Measurements from ENCODE around the gene BSND. TPM values are rescaled to one million over a fixed set of nuclear protein-coding genes. Genes with fewer than 3 reads are reported as not detected.

BSND gene
- total RNA-seq, 1 donor from 2014 or later, result not detected

DNA sequence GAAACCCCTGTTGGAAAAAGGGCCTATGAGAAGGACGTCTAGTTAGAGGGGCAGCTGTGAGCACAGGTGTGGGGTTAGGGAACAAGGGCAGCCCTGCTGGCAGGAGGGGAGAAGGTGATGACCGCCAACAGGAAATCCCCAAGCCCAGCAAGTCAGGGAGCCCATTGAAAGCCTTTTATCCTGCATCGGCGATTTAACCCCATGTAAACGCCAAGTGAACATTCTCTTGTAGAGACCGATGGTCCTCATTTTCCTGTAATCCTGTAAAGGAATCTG, 1.1 kb upstream of the BSND start:
- TF ChIP-seq, protein P1, sequence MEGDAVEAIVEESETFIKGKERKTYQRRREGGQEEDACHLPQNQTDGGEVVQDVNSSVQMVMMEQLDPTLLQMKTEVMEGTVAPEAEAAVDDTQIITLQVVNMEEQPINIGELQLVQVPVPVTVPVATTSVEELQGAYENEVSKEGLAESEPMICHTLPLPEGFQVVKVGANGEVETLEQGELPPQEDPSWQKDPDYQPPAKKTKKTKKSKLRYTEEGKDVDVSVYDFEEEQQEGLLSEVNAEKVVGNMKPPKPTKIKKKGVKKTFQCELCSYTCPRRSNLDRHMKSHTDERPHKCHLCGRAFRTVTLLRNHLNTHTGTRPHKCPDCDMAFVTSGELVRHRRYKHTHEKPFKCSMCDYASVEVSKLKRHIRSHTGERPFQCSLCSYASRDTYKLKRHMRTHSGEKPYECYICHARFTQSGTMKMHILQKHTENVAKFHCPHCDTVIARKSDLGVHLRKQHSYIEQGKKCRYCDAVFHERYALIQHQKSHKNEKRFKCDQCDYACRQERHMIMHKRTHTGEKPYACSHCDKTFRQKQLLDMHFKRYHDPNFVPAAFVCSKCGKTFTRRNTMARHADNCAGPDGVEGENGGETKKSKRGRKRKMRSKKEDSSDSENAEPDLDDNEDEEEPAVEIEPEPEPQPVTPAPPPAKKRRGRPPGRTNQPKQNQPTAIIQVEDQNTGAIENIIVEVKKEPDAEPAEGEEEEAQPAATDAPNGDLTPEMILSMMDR (IDR thresholded peaks at IDR 0.05; ENCODE audit: insufficient read depth, low read length, severe bottlenecking), result no peak
- FAIRE-seq, result no peak
- Histone ChIP-seq H3K4me3 (ENCODE audit: low read depth, low read length) (no peak overlapping the region), H3K27me3 (ENCODE audit: control insufficient read depth, insufficient read depth, low read length) (peaks cover 1% of the 10 kb centered on the region), H3K36me3 (ENCODE audit: control insufficient read depth, insufficient read depth, low read length) (no peaks in the 10 kb centered on the region)
- DNase-seq (ENCODE audit: low read depth), result no peak

DNA sequence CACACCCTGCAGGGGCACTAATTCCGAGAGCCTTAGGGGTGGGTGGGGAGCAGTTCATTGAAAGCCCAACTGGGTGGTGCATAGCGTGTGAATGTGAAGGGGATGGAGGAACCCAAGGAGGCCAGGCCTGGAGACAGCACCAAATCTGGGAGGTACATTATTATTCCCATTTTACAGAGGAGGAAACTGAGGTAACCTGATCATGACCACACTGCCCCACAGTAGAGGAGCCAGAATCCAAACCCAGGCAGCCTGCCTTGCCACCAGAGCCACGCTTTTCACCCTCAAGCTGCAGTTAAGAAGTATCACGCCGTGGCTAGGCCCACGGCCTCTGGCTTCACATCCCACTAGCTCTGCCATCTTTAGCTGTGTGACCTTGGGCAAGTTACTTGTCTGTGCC, 633 bp upstream of the BSND start:
- Histone ChIP-seq H3K27me3 (ENCODE audit: control insufficient read depth, insufficient read depth, low read length) (peaks cover 1% of the 10 kb centered on the region), H3K4me3 (ENCODE audit: low read depth, low read length) (no peak overlapping the region), H3K36me3 (ENCODE audit: control insufficient read depth, insufficient read depth, low read length) (no peaks in the 10 kb centered on the region)
- TF ChIP-seq, protein P1 (IDR thresholded peaks at IDR 0.05; ENCODE audit: insufficient read depth, low read length, severe bottlenecking), result no peak
- FAIRE-seq (peak; percentile 32), DNase-seq (ENCODE audit: low read depth) (no peak)

DNA sequence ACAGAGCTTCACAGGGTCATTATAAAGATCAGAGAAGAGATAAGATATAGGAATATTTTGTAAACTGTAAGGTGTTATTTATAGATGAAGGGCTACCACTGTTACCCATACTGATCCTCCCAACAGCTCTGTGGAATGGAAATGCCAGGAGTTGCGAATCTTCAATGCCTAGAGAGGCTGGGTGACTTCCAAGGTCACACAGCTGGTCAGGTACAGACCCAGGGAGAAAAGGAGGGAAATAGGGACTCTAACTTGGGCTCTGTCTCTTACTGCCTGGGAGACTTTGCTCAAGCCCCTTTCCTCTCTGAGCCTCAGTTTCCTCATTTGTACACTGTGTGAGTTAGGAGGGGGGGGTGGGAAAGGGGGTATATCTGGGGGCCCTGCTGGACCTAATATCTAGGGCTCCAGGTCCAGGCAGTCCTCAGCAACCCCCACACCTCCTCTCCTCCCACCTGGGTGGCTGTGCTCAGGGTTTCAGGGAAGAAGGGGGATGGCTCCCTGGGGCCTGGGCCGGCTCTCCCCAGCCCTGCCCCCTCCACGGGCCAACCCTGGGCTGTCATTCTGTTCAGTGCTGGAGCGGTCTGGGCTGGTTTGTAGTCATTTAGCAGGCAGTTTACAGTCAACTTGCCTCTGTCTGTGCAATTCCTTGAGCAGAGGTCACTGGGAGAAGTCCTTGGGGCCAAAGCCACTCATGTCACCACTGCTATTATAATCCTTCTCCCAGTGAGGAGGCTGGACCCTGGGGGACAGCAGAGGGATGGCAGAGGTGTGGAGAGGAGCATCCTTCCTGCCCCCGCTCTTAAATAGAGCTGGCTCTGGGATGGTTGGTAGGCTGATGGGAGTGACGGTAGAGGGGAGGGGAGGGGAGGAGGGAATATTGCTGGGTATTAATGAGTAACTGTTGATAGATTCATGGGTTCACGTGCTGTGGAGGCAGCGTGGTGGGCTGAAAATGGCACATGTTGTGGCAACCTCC, 1.7 kb downstream of the BSND start:
- no peak for FAIRE-seq
- H3K27me3 ChIP-seq (ENCODE audit: control insufficient read depth, insufficient read depth, low read length), result peaks cover 1% of the 10 kb centered on the region

GRCh38 chr1:55001311-55001710, 2.6 kb downstream of the BSND start:
- no peak overlapping the region for H3K4me3 ChIP-seq (ENCODE audit: low read depth, low read length)
- DNase-seq (ENCODE audit: low read depth) (no peak), FAIRE-seq (no peak)
- TF ChIP-seq, protein P1 (IDR thresholded peaks at IDR 0.05; ENCODE audit: insufficient read depth, low read length, severe bottlenecking), result no peak
- peaks cover 1% of the 10 kb centered on the region for H3K27me3 ChIP-seq (ENCODE audit: control insufficient read depth, insufficient read depth, low read length)
- H3K36me3 ChIP-seq (ENCODE audit: control insufficient read depth, insufficient read depth, low read length), result no peaks in the 10 kb centered on the region

More for the DNA sequence above, 1.7 kb downstream of the BSND start:
- TF ChIP-seq, protein P1 (IDR thresholded peaks at IDR 0.05; ENCODE audit: insufficient read depth, low read length, severe bottlenecking), result no peak
- Histone ChIP-seq H3K36me3 (ENCODE audit: control insufficient read depth, insufficient read depth, low read length) (no peaks in the 10 kb centered on the region), H3K4me3 (ENCODE audit: low read depth, low read length) (no peak overlapping the region)
- no peak for DNase-seq (ENCODE audit: low read depth)

DNA sequence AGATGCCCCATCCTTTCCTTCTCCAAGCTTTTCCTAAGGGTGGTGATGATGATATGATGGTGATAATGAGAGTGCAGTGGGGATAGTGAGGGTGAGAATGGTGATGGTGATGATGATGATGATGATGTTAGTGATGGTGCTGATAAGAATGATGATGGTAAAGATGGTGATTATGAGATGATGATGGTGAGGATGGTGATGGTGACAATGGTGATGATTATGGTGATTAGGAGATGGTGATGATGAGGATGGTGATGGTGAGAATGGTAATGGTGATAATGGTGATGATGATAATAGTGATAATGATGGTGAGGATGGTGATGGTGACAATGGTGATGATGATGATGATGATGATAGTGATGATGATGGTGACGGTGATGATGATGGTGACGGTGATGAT, 4.0 kb downstream of the BSND start:
- Histone ChIP-seq H3K36me3 (ENCODE audit: control insufficient read depth, insufficient read depth, low read length) (no peaks in the 10 kb centered on the region), H3K27me3 (ENCODE audit: control insufficient read depth, insufficient read depth, low read length) (peaks cover 1% of the 10 kb centered on the region), H3K4me3 (ENCODE audit: low read depth, low read length) (no peak overlapping the region)
- FAIRE-seq (peak; percentile 99), DNase-seq (ENCODE audit: low read depth) (no peak)
- TF ChIP-seq, protein P1 (IDR thresholded peaks at IDR 0.05; ENCODE audit: insufficient read depth, low read length, severe bottlenecking), result no peak

Data from bronchial epithelial cell (primary cell).